Mesenteric fat pad (tissue), 1 donor: ENCODE data around the gene RNGTT. TPM values are rescaled to one million over a fixed set of nuclear protein-coding genes. Genes with fewer than 3 reads are reported as not detected.

Experiments
- DNase-seq: peaks from one replicate; pipeline ENCODE4 v3.0.0-alpha.2; 2020; ENCODE audit warnings: low spot score
- total RNA-seq: library from RNA; stranded (reverse); fragmentation: NEBNext Ultra II Directional; extraction: Animal tissue kit (Norgen Biotek cat#: 25700); gene quantifications from one replicate; pipeline ENCODE4 v1.2.1, GENCODE V29; 2021
- donor health status: DM: yes; HTN: yes; CAD: no.

RNGTT gene
- total RNA-seq, 1 donor from 2014 or later = 11.6 TPM

GRCh38 chr6:88563277-88563625 lies 400.2 kb downstream of the RNGTT start:
- DNase-seq = no peak

DNA sequence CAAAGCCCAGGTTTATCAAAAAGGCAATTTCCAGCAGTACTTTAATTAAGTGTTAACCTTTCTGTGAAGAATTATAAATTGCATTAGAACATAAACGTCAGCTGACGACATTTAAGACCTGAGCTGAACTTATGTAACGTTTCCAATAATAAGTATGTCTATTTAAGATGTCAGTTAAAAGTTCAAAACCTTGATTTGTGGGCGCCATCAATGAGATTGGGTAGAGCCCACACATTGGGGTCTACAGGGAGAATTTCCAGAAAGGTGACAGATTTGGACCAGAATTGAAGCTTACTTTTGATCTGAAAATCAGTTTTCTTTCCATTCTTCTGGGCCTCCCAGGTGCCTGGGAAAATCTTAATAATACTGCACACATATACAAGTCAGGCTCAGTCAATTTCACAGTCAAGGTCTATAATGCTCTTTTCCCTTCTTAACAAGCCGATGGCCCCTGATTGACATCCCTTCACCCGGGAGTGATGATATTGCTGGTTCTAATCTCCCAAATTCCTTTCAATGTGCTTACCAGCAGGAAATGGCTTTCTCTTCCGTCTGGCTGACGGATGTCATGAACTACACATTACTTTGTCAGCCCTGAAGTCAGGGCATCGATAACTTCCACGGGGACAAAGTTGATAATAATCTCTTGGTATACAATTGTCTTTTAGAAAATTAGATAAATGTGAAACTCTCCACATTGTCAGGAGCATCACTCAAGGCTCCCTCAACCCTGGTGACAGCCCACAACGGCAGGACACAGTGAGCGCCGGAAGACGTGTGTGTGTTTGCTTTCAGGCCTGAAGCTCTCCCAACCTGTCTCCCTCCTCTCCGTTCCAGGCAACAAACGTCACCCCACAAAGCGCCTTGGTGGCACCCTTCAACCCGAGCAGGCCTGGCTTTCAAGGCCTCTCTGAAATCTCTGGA lies 400.8 kb downstream of the RNGTT start:
- DNase-seq = no peak

- no peak for DNase-seq
Measured at GRCh38 chr6:88561954-88562315, 401.5 kb downstream of the RNGTT start.

DNA sequence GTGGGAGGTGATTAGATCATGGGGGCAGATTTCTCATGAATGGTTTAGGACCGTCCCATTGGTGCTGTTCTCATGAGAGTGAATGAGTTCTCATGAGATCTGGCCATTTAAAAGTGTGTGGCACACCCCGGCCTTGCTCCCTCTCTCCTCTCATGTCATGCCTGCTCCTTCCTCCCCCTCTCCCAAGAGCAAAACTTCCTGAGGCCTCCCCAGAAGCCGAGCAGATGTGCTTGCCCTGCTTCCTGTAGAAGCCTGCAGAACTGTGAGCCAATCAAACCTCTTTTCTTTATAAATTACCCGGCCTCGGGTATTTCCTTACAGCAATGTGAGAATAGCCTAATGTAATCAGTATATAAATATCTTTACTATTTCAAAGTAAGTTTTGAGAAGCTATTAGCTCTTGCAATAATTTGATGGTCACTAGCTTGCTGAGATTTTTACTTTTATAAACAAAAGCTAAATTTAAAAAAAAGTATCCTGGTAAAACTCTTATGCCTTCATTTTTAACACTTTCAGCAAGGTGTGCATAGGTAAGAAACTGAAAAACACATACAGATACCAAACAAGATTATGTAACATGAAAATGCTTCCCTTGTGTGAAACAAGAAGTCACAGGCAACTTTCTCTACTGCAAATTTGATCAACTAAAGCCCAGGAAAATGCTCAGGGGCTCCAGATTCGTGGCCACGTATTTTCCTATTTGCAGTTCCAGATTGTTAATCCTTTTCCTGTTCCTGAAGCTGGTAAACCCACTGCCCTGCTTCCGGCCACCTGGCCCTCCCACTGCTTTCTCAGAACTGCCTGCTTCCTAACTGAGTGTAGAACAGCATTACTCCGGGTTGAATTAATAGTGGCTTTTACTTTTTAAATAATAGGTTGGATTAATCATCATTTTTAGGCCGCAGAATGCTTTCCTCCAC lies 402.1 kb downstream of the RNGTT start:
- no peak for DNase-seq

Other genes with a start within 250 kb of the RNGTT start
- gene PNRC1, start 117.1 kb upstream of the RNGTT start, total RNA-seq = 265 TPM
- 1.5 TPM for gene SRSF12, start 154.5 kb upstream of the RNGTT start, total RNA-seq
- gene PM20D2, start 182.4 kb upstream of the RNGTT start, total RNA-seq = 3.9 TPM